HG02840 (cell line): ENCODE results near the gene MYRIP.
A peak's percentile ranks its signal among the peaks of the same experiment; 100 is the strongest.

Source experiments
- ATAC-seq: cut with Tn5 transposase; IDR thresholded peaks from one replicate; pipeline ENCODE4 v1.9.1; 2021; ENCODE audit warnings: mild to moderate bottlenecking, moderate library complexity, moderate number of reproducible peaks; ENCODE audit not compliant: unreplicated experiment, low FRiP score

Gene MYRIP

DNA sequence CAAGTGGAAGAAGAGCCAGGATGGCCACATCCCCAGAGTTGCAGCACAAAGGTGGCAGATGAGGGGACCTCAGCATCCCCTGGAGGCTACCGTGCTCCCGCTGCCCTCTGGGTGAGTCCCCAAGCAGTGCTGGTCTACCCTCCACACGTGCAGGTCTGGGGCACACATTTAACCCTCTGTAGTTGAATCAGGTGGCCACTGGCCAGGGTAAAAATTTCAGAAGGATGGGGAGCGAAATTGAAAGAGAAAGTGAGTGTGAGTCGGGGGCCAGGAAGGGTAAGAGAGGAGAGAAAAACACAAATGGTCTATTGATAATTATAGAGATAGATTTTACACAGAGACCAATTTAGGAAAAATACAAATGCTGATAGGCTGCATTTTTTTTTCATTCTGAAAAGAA lies 360.6 kb downstream of the MYRIP start:
- ATAC-seq = peak; percentile 32

DNA sequence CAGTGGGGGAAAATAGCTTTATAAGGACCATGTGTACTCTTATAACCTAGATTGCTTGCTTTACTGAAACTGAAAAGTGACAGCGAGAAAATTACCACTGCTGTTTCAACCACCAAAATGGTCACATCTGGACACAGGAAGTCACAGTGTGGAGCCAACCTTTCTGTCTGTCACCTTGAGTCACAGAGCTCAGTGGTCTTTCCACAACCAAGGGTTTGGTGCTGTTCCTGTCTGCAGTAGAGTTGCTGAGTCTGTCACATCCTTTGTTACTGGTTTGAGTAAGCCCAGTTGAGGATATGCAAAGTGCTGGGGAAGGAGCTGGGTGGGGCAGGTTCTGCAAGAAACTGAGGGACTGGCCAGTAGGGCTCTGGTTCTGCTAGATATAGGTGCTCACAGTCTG lies 361.0 kb downstream of the MYRIP start:
- peak; percentile 94 for ATAC-seq

DNA sequence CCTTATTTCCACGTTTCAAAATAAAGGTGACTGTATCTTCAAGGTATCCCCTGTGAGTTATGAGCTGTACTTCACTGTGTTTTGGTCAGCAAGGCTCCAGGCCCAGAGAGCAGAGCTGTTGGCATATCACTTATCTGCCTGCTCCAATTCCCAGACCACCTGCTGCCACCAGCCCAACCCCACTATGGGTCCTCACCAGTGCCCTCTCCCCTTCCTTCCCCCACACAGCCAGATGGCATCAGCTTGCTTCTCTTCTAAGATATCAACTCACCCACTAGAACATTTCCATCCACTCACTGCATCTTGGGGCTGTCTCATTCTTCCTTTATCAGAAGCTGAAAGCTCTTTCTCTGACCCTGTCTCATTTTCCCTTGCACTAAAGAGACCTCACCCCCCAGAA lies 363.2 kb downstream of the MYRIP start:
- ATAC-seq = no peak

DNA sequence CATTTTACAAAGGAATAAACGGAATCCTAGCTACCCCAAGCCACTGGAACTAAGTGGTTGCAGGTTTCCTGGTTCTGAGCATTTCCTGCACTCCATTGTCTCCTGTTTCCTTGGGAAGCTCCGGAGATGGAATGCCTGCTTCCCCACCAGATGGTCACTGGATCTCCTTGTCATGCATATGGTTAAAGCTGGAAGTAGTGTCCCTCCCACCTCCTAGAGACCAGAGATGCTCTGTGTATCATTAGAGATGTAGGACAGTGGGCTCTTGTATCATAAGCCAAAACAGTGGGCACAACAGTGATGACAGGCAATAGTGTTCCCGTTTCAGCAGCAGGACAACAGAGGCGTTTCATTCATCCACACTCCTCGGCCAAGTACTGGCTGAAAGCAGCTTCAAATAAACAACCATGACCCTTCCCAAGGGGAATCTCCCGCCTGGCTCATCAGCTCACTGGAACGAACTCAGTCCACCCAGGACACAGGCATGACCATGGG lies 363.9 kb downstream of the MYRIP start:
- no peak for ATAC-seq

DNA sequence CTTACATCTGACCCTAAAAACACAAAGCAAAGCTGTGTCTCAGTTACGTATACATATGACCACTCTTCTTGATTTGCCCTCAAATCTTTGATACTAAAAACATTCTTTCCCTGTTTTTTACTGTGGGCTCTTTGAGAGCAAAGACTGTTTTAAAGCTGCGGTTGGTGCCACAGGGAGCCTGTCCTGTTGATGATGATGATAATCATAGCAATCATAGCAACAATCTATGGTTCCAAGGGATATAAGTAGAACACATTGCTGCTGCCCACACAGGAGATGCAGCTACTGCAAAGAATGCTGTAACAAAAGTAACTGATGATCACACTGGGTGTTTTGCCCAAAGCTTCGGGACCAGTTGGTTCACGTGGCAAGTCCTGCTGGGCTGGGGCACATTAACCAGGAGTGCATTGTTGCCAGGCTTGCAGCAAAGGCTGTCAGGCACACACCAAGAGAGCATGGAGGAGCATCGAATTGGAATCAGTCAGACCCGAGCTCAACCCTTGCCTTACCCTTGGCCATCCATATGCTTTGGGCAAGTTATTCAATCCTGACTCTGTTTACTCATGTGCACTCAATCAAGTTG lies 368.7 kb downstream of the MYRIP start:
- no peak for ATAC-seq

DNA sequence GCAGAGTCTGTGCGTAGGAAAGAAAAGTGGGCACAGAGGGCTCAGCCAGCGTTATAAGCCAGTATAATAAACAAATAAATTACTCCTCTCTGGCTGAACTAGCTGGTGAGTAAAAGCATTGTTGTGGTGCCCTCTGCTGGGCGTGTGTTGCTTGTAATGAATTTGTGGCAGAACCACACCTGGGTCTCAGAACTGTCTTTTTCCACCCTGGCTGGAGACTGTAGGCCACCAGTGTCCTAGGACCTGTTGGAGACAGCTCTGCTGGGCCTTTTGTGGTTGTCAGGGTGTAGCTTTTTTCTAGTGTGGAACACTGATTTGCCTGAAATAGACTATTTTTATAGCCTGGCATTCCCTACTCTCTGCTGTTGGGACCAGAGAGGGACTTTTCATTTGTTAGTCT lies 369.6 kb downstream of the MYRIP start:
- ATAC-seq = peak; percentile 62

DNA sequence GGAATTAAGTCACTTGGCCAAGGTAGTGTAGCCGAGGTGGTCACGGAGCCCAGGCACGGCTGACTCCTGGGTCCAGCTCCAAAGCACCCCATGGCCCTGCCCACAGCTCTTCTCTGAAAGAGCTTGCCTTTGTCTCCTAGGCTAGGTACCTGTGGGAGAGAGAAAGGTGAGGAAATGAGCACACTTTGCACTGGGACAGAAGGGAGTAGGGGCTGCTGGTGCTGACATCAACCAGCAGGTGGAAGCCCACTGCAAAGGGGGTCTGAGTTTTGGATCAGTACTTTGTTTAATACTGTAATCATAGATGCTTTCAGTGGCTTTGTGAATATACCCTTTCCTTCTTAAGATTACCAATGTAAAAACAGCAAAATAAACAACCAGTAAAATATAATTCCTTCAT lies 371.8 kb downstream of the MYRIP start:
- no peak for ATAC-seq

DNA sequence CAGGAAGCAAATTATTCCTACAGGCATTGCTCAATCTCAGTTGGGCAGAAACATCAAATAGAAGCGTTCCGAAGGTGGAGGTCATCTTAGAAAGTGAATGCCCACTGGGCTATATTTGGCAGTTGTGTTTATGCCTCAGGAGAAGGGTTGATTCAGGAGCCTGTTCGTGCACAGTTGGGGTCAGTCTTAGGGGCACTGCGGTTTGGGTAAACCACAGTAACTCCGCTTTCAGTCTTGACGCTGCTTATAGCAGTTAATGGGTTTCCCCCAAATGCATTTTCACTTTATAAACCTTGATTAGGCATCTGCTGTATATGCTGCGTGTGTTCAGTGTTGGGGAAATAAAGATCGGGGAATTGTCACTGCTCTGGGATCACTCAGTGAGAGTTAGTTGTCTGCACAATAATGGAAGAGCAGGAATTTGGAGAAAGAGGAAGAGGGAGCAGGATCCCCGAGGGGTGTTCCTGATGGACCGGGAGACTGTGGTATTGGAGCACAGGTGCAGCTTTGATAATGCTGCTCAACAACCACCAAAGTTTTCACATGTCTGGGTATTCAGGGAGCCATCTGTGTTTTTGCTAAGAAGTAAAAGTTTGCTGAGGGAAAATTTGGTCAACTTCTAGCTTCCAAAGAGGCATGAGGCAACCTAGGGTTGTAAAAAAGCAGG lies 375.8 kb downstream of the MYRIP start:
- peak; percentile 44 for ATAC-seq

DNA sequence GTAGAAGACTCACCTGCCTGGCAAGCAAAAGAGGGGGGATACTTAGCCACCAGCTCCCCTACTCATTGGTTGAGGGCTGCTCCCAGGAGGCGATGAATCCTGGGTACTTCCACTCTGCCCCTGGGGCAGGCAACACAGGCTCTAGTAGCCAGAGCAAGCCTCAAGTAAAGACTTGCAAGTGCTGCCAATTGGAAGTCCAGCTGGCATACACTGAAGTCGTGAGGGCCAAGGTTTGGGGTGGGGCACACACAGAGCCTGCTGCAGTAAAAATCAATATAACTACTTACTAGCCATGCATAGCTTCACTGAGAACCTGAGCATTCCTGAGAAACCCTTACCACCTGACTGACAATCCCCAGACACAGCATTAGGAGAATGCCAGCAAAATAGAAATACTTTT lies 377.1 kb downstream of the MYRIP start:
- no peak for ATAC-seq

DNA sequence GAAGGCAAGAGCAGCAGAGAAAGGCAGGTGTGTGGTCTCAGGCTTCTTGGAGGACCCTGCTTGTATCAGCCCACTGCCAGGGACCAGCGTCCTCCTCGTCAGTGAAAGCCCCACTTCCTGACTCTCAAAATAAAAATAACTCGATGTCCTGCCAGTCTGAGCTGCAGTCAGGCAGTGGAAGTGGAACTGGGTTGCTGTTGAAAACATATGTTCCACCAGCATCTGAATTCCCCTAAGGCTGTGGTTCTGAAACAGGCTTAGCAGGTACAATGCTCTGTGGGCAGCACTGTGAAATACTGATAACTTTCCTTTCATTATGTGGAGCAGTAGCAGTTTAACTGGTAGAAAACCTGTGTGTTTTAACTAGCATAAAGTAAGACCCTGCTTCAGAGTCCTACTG lies 378.5 kb downstream of the MYRIP start:
- ATAC-seq = peak; percentile 59

DNA sequence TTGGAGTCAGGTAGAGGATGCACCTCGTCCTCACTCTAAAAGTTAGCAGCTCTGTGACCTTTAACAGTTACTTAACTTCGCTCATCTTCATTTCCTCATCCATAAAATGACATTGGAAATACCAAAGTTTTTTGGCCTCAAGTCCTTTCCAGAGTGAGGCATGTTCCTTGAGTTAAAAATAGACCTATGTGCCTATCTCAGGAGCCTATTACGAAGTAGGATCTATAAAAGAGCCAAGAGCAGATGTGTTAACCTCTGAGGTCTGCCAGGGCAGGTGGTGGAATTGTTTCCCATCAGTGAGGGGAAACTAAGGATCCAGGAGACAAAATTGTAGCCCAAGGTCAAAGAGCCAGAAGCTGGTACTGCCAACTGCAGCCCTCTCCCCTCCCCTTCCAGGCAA lies 379.7 kb downstream of the MYRIP start:
- ATAC-seq = no peak

DNA sequence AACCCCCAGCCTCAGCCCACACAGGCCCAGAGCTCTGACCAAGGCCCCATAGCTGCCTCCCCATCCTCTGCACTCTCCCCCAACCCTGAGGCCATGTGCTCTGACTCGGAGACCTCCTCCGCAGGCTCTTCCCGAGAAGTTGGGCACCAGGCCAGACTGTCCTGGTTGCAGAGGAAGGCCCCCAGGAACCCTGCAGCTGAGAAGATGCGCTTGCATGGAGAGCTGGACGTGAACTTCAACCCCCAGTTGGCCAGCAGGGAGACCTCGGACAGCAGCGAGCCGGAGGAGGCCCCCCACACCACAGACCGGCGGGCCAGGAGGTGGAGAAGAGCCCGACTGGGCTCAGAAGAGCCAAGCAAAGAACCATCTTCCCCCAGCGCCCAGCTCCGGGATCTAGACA lies 380.6 kb downstream of the MYRIP start:
- ATAC-seq = no peak

DNA sequence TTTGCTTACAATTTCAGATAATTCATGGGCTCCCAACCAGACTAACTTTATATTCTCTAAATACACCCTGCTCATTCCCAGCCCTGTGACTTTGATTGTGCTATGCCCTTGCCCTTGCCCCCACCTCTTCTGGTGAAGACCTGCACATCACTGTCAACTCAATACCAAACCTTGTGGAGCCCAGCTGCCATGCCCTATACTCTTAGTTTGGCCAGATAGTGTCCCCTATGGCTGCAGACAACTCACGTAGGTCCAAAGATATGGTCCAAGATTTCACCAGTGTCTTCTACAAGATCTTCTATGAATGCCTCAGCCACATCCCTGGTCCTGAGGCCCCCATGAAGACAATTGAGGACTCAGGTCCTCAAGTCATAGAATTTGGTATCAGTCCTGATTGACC lies 381.8 kb downstream of the MYRIP start:
- no peak for ATAC-seq

DNA sequence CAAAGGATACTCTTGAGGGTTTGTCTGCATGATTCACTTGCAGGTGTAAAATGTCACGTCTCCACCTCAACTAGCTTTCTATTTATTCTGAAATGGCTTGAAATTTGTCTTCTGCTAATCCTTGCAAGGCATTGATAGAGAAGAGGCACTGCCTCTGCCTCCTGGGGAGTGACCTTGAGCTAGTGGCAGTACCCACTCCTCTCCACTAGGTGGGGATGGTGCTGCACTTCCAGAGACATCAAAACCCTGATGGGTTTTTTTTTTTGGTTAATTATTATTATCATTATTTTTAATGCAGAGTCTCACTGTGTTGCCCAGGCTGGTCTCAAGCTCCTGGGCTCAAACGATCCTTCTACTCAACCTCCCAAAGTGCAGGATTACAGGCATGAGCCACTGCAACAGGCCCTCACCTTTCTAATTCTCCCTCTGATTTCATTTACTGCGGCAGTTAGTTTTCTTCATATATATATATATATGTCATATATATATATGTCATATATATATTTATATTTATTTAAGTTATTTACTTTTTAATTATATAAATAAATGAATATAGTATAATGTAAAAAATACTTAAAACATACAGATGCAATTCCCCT lies 382.5 kb downstream of the MYRIP start:
- ATAC-seq = no peak

DNA sequence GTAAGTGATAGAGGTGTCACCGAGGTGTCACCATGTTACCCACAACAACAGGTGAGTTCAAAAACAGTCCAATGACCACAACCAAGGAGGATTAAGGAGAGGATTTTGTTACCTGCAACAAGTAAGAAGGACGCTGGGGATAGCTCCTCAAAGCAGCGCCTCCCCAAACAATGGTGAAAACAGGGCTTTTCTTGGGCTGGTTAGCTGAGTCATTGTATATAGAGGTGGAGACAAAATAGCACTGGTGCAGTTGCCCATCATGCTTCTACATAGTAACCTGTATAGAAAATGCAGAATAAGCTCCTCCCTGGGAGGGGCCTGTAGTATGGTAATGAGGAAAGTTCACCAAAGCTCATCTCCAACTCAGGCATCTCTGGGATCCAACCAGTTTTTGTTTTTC lies 383.2 kb downstream of the MYRIP start:
- ATAC-seq = no peak

DNA sequence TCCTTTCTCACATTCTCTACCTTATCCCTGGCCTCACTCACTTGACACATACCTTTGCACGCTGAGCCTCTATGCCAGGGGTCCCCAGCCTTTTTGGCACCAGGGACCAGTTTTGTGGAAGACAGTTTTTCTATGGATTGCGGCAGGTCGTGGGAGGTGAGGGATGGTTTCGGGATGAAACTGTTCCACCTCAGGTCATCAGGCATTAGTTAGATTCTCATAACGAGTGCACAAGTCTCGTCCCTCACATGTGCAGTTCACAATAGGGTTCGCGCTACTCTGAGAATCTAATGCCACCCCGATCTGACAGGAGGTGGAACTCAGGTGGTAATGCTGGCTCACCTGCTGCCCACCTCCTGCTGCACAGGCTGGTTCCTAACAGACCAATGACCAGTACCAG lies 387.6 kb downstream of the MYRIP start:
- ATAC-seq = no peak

DNA sequence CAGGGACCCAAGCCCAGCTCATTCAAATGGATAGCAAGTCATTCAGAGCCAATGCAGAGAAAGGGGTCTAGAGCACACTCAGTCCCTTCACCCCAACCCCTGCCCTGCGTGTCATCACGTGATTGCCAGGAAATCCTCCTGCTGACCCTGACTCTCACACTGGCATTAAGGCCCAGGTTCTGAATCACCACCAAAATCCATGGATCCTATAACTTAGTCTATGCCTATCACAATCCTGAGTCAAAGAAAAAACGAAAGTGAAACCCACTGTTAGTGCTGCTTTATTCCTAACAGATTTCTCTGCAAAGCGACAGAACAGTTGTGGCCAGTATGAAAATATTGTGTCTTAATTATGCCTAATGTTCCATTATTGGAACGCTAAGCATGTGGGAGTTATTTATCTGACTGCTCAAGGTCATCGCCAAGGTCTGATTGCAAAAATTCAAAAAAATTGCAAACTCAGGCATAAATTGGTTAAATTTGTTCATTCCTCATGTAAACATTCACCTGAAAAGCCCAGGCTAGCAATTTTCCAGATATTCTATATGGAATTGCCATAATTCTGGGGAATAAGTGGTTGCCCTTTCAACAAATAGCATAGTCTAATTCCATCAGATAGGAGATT lies 391.4 kb downstream of the MYRIP start:
- no peak for ATAC-seq

DNA sequence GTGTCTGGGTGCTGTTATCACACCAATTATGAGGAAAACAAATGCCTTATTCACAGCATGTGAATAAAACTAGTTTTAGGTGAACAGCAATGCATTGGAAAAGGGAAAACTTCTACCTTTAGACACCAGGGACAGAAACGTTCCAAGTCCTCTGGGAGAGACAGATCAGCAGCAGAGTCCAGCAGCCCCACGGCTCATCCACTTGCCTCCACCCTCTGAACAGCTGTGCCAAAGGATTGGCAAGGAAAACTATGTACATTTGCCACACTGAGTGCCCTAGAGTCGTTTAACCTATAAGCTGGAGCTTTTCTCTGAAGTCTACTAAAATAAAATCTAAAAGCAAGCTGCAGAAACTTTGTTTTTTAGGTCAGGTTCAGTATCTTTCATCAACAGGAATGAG lies 392.4 kb downstream of the MYRIP start:
- ATAC-seq = no peak

DNA sequence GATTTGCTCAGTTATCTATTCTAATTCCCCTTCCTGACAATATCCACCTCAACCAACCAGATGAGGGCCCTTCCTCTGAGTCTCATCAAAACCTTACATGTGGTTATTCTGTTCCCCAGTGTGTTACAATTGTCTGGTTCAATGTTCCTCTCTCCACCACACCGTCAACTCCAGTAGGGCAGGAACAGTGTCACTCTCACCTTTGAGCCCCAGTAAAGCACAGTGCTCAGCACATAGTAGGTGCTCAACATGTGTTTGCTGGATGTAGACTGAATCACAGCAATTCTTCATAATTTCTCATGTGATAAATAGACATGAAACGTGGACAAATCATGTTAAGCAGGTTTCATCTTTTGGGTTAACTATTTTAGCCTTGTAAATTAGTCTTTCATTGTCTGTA lies 397.1 kb downstream of the MYRIP start:
- ATAC-seq = no peak

DNA sequence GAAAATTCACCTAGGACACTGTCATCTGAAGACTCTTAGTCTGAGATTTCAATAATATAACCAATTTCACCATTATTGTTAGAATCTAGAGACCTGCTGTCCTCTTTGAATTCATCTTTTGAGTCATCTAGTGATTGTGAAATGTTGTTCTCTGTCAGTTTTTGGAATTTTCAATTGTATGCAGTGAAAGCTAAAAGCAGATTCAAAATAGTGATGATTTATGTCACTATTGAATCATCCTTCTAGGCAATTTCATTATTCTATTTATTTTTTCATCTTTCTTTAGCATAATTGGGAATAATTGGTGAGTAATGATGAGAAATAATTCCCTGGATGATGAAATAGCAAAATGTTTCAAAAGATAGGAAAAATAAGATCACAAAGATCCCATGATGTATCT lies 398.4 kb downstream of the MYRIP start:
- ATAC-seq = no peak

DNA sequence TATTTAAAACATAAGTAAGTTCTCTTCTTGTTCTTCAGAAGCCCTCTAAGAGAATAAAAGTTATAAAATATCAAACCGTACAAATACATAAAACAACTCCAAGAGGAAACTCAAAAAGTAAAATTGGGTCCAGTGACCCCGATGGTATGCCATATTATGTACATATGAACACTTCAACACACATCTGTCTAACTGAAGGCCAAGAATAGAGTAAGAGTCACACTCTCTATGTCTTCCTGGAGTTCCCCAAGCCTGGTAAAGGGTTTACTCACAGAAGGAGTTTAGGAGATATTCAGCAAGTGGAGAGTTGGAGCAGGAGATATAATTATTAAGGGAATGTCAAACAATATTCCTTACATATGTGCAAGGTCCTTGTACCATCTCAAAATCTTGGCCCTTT lies 398.8 kb downstream of the MYRIP start:
- ATAC-seq = no peak

DNA sequence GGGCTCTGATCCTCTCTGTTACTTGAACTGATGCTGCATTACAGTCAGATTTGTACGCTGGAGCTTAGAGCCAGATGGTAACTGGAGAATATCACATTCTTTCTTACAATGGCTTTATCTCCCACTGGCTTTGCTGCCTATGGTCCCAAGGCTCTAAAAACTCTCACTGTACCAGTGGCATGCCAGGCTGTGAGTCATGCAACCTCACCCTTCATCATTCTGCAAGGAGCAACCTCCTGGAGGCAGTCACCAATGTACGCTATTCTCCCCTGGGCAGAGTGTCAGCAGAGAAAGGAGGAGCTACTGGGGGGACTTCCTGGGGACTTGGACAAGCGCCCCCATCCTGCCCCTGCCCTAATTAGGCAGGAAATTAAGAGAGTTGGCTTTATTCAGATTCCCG lies 402.2 kb downstream of the MYRIP start:
- no peak for ATAC-seq
